ENCODE measurements around the gene ASXL1.
"Not testable (repeated sequence)": the region's sequence is repeated elsewhere in the genome, so short reads cannot be mapped to it uniquely, and the experiment has no call there.

The ASXL1 gene

DNA sequence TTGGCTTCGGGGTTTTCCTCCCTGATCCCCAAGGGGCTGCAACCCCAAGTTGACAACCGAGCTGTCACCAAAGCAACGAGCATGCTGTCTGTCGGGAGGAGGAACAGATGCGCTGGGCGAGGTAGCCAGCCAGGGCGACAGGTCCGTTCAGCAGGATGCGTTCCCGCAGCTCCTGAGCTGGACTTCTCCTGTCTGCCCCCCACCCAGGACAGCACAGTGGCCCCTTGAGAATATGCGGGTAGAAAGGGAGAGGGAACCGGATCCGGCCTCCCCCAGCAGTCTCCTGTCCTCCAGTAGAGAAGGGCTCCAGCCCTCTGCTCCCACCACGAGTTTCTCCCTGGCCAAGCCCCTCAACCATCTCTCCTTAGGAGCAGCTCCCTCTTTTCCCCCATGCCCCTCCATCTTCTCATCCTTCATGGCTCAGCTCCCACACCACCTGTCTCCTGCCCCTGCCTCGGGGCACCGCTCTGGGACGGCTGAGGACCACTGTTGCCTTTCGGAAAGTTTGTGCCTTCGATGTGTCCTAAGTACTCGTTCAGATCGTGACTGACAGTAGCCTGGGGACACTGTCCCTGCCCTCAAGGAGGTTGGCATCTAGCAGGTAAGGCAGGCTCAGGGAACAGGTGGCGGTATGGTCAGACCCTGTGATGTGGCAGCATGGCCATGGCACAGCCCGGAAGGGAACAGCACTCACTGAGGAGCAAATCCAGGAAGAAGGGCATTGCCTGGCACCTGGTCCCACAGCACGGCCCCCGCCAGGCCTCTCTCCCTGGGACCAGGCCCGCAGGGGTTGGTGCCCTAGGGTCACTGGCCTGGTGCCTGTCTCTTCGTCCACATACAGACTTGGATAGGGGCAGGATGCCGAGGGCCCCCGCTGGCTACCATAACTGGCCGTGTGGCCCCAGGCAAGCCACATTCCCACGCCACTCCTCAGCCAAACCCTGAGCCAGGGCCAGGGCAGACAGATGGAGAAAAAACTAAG lies 96.3 kb downstream of the ASXL1 start:
- no peak for DNase-seq (ENCODE audit: low read depth)

DNA sequence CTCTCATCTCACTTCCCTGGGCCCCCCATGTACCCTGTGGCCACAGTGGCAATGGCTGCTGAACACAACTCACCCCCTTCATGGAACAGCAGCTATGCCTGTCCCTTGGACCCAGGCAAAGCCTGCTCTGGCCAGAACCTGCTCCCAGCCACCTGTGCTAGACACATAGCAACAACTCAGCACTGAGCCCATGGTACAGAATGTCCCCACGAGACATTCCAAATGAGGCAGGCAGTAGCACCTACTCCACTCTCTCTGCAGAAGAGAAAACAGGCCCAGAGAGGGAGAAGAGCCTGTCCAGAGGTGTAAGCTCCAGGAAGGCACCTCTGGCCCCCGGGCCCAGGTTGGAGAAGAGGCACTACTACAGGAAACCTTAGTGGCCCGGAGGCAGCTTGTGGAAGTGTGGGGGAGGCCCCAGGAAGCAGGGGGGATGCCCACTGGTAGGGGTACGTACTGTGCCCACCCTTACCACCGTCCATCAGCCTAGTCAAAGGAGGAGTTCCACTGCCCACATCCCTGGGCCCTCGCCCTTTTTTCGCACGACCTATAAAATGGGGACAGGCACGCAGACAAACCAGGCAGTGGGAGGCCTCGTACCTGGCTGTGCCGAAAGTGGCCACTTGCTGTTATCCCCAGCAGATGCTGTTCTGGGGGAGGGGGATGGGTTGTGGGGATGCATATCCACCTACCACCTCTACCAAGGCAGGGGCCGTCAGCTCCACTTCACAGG lies 97.2 kb downstream of the ASXL1 start:
- DNase-seq (ENCODE audit: low read depth) = no peak

DNA sequence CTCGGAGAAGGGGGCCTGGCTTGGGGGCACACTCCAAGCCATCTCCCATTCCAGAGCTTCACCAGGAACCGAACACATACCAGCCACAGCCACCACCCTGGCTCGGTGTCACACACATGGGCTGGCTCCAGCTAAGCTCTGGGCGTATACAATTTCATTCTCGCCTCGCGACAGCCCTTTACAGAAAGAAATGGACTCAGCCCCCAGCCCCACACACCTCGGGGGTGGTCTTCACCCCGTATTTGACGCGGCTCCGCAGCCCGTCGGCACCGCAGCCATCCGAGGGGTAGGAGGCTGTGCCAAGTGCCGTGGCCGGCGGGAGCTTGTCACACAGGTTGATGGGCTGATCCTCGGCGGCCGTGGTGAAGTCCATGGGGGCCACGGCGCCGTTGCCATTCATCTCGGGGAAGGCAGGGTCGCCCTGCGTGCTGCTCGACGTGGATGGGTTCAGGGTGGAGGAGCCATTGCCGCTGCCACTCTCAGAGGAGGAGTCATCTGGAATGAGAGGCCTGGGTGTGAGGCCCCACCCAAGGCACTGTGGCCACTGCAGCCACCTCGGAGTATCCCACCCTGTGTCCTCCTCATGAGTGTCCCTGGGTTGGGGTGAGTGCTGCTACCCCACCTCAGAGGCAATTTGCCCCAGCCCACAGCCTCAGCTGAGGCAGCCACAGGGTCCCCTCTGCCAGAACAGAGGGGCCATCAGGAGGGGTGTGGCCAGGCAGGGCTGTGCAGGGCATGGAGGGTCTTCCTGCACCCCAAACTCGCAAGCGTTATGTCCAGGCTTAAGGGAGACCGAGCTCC lies 98.0 kb downstream of the ASXL1 start:
- DNase-seq (ENCODE audit: low read depth) = no peak

GRCh38 chr20:32456869-32457478 lies 98.8 kb downstream of the ASXL1 start:
- DNase-seq (ENCODE audit: low read depth) = no peak

- DNase-seq (ENCODE audit: low read depth) = no peak
These were observed 99.4 kb downstream of the ASXL1 start for GRCh38 chr20:32457479-32457986.

GRCh38 chr20:32458061-32458836 lies 100.1 kb downstream of the ASXL1 start:
- DNase-seq (ENCODE audit: low read depth) = no peak

DNA sequence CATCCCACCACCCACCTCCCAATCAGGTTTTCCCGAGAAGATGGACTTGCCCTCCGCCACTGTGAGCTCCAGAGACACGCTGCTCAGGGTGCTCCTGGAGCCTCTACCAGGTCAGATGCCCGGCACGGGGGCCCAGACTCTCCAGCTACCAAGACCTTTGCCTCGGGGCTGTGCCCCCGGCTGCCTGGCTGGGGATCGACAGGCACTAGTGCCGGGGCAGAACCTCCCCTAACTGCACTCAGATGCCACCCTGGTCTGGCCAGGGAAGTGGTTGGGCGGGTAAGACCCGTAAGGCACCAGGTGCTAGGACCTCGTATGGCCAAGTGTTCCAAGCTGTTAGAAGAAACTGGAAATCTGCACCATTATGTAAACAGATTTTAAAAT lies 100.7 kb downstream of the ASXL1 start:
- DNase-seq (ENCODE audit: low read depth) = no peak

DNA sequence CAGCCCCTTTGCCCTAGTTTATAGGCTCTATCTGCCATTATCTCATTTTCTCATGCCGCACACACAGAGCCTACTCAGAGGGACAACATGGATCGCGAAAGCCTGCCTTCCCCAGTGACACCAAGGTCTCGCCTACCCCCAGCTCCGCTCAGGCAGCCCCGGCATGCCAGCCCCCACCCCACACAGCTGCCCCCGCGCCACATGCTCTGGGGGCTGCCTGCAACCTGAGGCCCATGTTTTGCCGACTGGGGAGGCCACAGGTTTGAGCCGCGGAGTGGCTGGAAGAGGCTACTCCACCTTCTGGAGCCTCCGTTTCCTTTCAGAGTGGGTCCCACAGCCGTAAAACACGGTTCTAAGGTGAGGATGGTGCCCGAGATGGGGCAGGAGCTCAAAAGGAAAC lies 102.1 kb downstream of the ASXL1 start:
- no peak for DNase-seq (ENCODE audit: low read depth)

- no peak for DNase-seq (ENCODE audit: low read depth)
These were observed 102.7 kb downstream of the ASXL1 start for GRCh38 chr20:32460683-32461320.

DNA sequence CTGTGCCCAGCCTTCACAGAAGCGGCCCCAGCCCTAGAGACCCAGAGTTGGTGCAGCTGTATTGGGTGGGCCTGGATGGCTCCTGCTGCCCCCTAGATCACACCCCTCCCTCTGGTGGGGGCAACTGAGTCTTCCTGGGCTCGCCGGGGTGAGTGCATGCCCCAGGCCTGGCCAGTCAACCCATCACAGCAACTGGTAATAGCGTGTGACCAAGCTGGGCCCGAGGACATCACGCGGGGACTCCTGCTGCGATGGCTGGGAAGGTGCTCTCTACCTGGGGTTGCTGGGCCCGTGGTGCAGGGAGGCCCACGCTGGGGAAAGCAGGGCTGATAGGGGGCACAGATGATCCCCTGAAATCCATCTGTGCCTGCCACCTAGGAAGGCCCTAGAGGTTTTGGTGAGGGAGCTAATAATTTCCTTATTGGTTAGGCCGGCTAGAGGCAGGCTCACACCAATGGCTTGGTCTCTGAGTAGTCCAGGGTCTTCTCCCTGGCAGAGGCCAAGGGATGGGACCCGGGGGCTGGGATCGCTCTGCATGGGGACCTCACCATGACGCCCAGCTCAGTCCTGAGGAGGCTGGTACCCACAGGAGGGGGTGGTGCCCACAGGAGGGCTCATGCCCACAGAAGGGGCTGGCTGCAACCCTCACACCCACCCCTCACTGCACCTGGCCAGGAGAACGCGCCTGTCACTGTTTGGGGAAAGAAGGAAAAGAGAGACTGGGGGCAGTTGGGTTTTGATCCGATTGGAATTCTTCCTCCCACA lies 103.9 kb downstream of the ASXL1 start:
- no peak for DNase-seq (ENCODE audit: low read depth)

- no peak for DNase-seq (ENCODE audit: low read depth)
These were observed 104.9 kb downstream of the ASXL1 start for GRCh38 chr20:32462900-32463641.

DNA sequence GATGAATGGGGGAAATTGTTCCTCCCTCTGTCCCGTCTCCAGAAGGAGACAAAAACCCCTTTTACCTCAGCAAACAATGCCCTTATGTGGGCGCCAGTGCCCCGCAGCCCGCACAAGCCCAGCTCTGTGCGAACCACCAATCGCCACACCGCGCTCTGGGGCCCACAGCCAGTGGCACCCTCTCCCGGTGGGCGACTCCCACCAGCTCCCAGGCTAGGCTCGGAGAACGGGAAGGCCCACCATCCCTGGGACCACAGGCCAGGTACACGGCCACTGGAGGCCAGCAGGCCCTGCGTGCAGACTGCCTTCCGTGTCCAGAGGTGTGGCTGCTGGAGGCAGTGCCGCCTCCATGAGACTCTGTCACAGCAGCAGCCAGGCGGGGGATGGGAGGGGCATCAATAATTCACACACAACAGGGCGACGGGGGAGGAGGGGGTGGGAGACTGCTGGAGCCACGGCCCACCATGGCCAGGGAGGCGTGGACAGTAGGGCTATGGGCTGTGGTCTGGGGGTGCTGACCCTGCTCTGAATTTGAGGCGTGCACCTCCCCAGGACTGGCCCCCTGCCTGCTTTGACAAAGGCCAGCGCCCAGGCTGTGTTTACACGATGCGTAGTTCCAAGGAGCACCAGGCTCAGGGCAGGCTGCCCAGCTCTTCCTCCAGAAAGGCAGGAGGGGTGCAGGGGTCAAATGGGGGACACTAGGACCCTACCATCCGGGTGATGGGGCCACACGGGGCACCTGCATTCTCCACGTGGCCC lies 105.7 kb downstream of the ASXL1 start:
- no peak for DNase-seq (ENCODE audit: low read depth)

DNA sequence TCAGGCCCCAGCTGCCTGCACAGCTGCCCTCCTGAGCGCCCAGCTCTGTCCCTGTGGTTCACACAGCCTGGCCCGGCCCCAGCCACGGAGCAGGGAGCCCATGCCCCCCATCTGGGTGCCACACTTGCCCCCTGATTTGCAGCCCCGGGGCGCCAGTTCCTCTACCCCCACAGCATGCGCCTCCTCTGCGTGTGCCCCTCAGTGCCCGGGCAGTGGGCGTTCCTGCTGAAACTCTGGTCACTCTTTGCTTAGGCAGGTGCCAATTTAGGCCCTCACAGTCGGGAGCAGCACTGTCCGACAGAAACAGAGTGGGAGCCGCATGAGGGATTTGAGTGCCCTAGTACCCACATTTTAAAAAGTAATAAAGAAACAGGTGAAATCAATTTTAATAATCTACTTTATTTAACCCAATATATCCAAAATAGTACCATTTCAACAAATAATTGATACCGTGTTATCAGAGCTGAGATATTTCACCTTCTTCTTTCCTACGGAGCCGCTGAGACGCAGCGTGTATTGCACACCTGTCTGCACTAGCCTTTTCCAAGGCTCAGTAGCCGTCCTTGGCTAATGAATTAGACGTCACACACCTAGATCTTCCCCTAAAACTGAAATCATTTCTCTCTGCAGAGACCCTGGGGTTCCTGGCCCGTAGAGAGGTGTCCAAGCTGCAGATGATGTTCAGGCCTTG lies 106.4 kb downstream of the ASXL1 start:
- DNase-seq (ENCODE audit: low read depth) = no peak

GRCh38 chr20:32465092-32465900 lies 107.2 kb downstream of the ASXL1 start:
- no peak for DNase-seq (ENCODE audit: low read depth)

GRCh38 chr20:32465901-32466675 lies 108.0 kb downstream of the ASXL1 start:
- DNase-seq (ENCODE audit: low read depth) = not testable (repeated sequence)

Measured in stimulated activated CD8-positive, alpha-beta memory T cell treated with anti-CD3 and anti-CD28 coated beads, Interleukin-15, amount 100 ng/mL, for 1 hour (primary cell).